ENCODE measurements around the gene LRRC71. TPM values are rescaled to one million over a fixed set of nuclear protein-coding genes. Genes with fewer than 3 reads are reported as not detected.

Gene LRRC71
- total and polyA plus RNA-seq, 3 donors from 2014 or later: 17.5 to 49.2 (median 23.1) TPM

DNA sequence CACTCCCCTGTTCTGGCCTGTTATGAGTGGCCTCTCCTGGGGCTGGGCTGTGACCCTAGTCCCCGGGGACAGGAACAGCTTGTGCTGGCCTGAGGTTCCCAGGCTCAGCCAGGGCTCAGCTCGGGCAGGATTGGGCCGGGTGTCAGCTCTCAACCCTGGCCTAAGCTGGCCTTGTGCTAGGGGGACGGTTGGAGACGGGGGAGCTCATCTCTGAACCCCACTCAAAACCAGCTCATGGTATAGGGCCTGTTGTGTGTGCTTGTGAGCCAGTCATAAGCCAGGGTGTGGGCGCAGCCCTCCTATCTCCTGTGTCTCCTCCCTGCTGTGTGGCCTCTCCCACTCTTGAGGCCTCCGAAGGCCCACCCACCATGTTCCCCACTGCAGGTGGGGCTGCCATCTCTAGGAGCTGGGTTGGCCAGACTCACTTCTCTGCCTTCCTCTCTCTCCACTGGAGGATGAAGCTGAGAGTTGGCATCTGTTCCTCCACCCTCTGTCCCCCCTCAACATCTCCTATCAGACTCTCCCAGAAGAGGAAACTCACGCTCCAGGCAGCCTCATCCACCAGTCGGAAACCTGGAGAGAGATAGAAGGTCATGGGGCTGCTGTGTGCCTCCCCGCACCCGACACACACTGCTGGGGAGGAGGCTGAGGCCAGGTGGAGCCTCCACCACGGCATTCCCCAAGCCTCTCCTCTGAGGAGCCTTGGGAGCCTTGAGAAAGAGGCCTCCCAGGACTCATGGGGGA is 25.5 kb upstream of the LRRC71 start:
- Histone ChIP-seq H3K27me3 (no peaks in the 10 kb centered on the region), H3K27ac (peak overlapping the region; percentile 73 to 90), H3K4me3 (peak overlapping the region in 1 of 2 donors; percentile 58), H3K9me3 (no peaks in the 10 kb centered on the region), H3K36me3 (ENCODE audit: low read depth, missing control alignments) (no peaks in the 10 kb centered on the region), H3K4me1 (peaks cover 21% of the 10 kb centered on the region)
- no peak for TF ChIP-seq CTCF (IDR thresholded peaks at IDR 0.05)
- TF ChIP-seq POLR2A (IDR thresholded peaks at IDR 0.05): no peak
- peak; percentile 65 for DNase-seq
- intact Hi-C loops (cut with DNase I; ENCODE audit: low total_unique reads): no loop called here
- 50 to 62% methylated on average over 5 to 12 of the region's 12 CpGs for WGBS, 2 donors

GRCh38 chr1:156895455-156895812 is 25.0 kb upstream of the LRRC71 start:
- no peaks in the 10 kb centered on the region for H3K27me3 ChIP-seq
- H3K4me1 ChIP-seq: peaks cover 25% of the 10 kb centered on the region

GRCh38 chr1:156895927-156896326 is 24.5 kb upstream of the LRRC71 start:
- Histone ChIP-seq H3K9me3 (no peaks in the 10 kb centered on the region), H3K4me3 (no peak overlapping the region), H3K27ac (peak overlapping the region in 1 of 2 donors; percentile 90), H3K36me3 (ENCODE audit: low read depth, missing control alignments) (no peaks in the 10 kb centered on the region), H3K4me1 (peaks cover 30% of the 10 kb centered on the region), H3K27me3 (no peaks in the 10 kb centered on the region)
- DNase-seq: no peak
- 74 to 86% methylated on average over 5 to 6 of the region's 6 CpGs for WGBS, 2 donors
- intact Hi-C loops (cut with DNase I; ENCODE audit: low total_unique reads): no loop called here
- TF ChIP-seq CTCF (IDR thresholded peaks at IDR 0.05) (no peak), POLR2A (IDR thresholded peaks at IDR 0.05) (no peak)

More at GRCh38 chr1:156895455-156895812, 25.0 kb upstream of the LRRC71 start:
- WGBS, 2 donors: 56 to 85% methylated on average over 4 of the region's 4 CpGs
- intact Hi-C loops (cut with DNase I; ENCODE audit: low total_unique reads): no loop called here
- Histone ChIP-seq H3K9me3 (no peaks in the 10 kb centered on the region), H3K4me3 (peak overlapping the region in 1 of 2 donors; percentile 58), H3K36me3 (ENCODE audit: low read depth, missing control alignments) (no peaks in the 10 kb centered on the region), H3K27ac (peak overlapping the region; percentile 73 to 90)
- no peak for DNase-seq
- no peak for TF ChIP-seq CTCF (IDR thresholded peaks at IDR 0.05)

DNA sequence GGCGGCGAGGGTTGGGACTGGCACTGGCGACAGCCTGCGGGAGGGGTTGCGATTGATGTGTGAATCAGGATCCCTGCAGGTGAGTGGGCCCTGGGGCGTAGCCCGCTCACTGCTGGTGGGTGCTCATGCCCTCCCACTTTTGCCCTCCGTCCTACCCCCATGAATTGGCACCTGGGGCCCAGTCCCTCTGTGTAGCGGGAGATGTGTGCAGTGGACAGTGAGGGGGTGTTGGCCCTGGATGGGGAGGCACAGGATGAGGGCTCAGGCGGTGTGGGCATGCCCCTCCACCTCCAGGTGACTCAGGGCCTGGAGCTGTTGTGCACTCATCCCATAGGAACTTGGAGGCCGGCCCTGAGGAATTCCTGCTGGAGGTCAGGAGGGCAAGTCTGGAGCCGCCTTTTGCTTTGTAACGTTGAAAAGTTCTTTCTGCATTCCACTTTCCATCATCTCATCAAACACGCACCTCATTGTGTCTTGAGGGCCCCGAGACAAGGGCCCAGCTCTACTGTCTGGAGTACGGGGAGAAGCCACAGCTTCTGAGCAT is 23.9 kb upstream of the LRRC71 start:
- Histone ChIP-seq H3K27me3 (no peaks in the 10 kb centered on the region), H3K4me3 (no peak overlapping the region), H3K9me3 (no peaks in the 10 kb centered on the region), H3K4me1 (peaks cover 33% of the 10 kb centered on the region), H3K27ac (peak overlapping the region in 1 of 2 donors; percentile 90), H3K36me3 (ENCODE audit: low read depth, missing control alignments) (no peaks in the 10 kb centered on the region)
- no peak for TF ChIP-seq CTCF (IDR thresholded peaks at IDR 0.05)
- TF ChIP-seq POLR2A (IDR thresholded peaks at IDR 0.05): no peak
- no peak for DNase-seq
- WGBS, 2 donors: 68 to 69% methylated on average over 6 to 16 of the region's 16 CpGs
- intact Hi-C loops (cut with DNase I; ENCODE audit: low total_unique reads): no loop called here

Data from testis (tissue), 3 donors.